ENCODE measurements around the gene SMC4. TPM values are rescaled to one million over a fixed set of nuclear protein-coding genes. Genes with fewer than 3 reads are reported as not detected.

SMC4 gene
- total and polyA plus RNA-seq, 8 donors, result 6.5 to 15.7 (median 10.0) TPM

DNA sequence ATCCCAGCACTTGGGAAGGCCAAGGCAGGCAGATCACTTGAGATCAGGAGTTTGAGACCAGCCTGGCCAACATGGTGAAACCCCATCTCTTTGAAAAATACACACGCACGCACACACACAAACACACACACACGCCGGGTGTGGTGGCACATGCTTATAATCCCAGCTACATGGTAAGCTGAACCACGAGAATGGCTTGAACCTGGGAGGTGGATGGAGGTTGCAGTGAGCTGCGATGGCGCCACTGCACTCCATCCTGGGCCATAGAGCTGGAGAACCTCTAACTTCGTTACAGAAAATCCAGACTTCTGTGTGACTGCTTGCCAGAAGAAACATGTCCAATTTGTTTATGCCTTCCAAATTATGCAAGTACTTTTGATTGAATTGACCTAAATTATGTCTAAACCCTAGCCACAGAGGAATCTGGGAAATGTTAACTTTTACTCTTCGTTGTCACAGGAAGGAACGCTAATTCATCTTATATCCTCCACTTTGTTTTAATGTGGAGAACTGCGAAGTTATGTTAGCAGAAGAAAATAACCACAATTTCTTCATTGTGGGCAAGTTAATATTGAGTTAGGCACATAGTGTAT, 28.5 kb downstream of the SMC4 start:
- no peak for ATAC-seq
- no peak for DNase-seq
- no peak for TF ChIP-seq CTCF (IDR thresholded peaks at IDR 0.05)
- no peak for FAIRE-seq
- H3K27ac ChIP-seq, result no peak overlapping the region
- H3K9me3 ChIP-seq, result no peaks in the 10 kb centered on the region
- H3K4me3 ChIP-seq, result no peak overlapping the region
- no peaks in the 10 kb centered on the region for H3K27me3 ChIP-seq
- H3K4me1 ChIP-seq, result no peaks in the 10 kb centered on the region
- 94 to 96% methylated on average over 11 of the region's 11 CpGs for WGBS, 2 donors
- H3K36me3 ChIP-seq, result peaks cover 0 to 24% (median 21%) of the 10 kb centered on the region in 3 donors
- intact Hi-C loops (cut with DNase I), result no loop called here

DNA sequence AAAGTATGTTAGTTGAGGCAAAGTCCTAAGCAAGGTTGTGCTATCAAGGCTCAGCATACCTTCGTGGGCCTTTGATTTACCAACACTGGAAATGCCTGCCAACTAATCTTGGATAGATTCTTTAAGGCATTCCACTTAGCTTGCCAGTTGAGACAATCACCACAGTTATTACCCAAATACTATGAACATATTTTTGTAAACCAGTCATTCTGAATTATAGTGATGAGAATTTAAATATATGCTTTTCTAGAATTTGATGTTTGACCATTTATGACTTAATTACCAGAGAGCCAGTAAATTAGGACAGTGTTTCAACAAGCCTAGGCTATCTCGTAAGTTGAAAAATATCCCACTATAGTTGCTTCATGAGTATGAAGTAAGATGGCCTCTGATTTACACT, 34.6 kb downstream of the SMC4 start:
- no peak for ATAC-seq
- intact Hi-C loops (cut with DNase I), result no loop called here
- no peak for FAIRE-seq
- Histone ChIP-seq H3K9me3 (no peaks in the 10 kb centered on the region), H3K27ac (no peak overlapping the region), H3K4me1 (no peaks in the 10 kb centered on the region), H3K27me3 (no peaks in the 10 kb centered on the region), H3K4me3 (no peak overlapping the region), H3K36me3 (peaks cover 0 to 23% (median 18%) of the 10 kb centered on the region in 3 donors)
- 55 to 57% methylated on average over 2 of the region's 2 CpGs for WGBS, 2 donors
- no peak for DNase-seq
- no peak for TF ChIP-seq CTCF (IDR thresholded peaks at IDR 0.05)

- H3K4me1 ChIP-seq, result no peaks in the 10 kb centered on the region
- no peak for TF ChIP-seq CTCF (IDR thresholded peaks at IDR 0.05)
- no peak overlapping the region for H3K4me3 ChIP-seq
- FAIRE-seq, result no peak
- intact Hi-C loops (cut with DNase I), result no loop called here
- H3K27ac ChIP-seq, result no peak overlapping the region
- ATAC-seq, result no peak
- WGBS, 2 donors, result 97 to 100% methylated on average over 2 of the region's 2 CpGs
- H3K36me3 ChIP-seq, result peaks cover 0 to 23% (median 18%) of the 10 kb centered on the region in 3 donors
- no peaks in the 10 kb centered on the region for H3K9me3 ChIP-seq
- no peaks in the 10 kb centered on the region for H3K27me3 ChIP-seq
- no peak for DNase-seq
These were observed 35.6 kb downstream of the SMC4 start for GRCh38 chr3:160435095-160435494.

DNA sequence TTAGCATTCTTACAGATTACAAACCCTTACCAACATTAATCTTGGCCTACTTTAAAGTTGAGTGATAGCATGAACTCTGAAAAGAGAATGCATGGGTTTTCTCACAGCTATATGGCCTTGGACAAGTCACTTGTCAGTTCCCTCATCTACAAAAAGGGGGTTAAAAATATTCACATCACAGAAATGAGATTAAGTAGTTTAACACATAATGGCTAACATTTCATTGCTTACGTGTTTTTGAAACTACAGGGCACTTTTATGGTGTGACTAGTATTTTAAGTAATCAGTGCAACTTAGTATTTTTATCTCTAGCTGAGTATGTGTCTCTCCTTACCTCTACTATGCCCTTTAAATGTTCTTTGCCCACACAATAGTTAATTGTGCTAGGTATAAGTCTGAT, 36.3 kb downstream of the SMC4 start:
- no peak overlapping the region for H3K4me3 ChIP-seq
- intact Hi-C loops (cut with DNase I), result no loop called here
- no peak for ATAC-seq
- no peak for FAIRE-seq
- H3K27me3 ChIP-seq, result no peaks in the 10 kb centered on the region
- H3K4me1 ChIP-seq, result no peaks in the 10 kb centered on the region
- H3K27ac ChIP-seq, result no peak overlapping the region
- no peak for DNase-seq
- WGBS, 2 donors, result 92 to 94% methylated on average over 1 of the region's 1 CpG
- peaks cover 0 to 23% (median 18%) of the 10 kb centered on the region in 3 donors for H3K36me3 ChIP-seq
- TF ChIP-seq CTCF (IDR thresholded peaks at IDR 0.05), result no peak
- H3K9me3 ChIP-seq, result no peaks in the 10 kb centered on the region

DNA sequence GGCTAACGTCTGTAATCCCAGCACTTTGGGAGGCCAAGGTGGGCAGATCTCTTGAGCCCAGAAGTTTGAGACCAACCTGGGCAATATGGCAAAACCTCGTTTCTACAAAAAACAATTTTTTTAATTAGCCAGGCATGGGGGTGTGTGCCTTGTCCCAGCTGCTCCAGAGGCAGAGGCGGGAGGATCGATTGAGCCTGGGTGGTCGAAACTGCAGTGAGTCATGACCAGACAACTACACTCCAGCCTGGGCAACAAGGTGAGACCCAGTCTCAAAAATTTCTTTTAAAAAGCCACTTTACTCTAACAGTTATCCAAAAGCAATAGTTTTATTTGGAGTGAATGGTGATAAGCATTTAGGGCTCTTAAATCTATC, 37.6 kb downstream of the SMC4 start:
- WGBS, 2 donors, result 84 to 88% methylated on average over 5 of the region's 5 CpGs
- FAIRE-seq (no peak), DNase-seq (no peak), ATAC-seq (no peak)
- H3K27ac ChIP-seq, result no peak overlapping the region
- H3K36me3 ChIP-seq, result peaks cover 0 to 13% (median 10%) of the 10 kb centered on the region in 3 donors
- H3K9me3 ChIP-seq, result no peaks in the 10 kb centered on the region
- no peaks in the 10 kb centered on the region for H3K27me3 ChIP-seq
- intact Hi-C loops (cut with DNase I), result no loop called here
- H3K4me1 ChIP-seq, result no peaks in the 10 kb centered on the region
- TF ChIP-seq CTCF (IDR thresholded peaks at IDR 0.05), result no peak
- H3K4me3 ChIP-seq, result no peak overlapping the region

Data from pancreas (tissue), 10 donors.